Liver (tissue), 9 donors: ENCODE results near the gene VEGFD. TPM values are rescaled to one million over a fixed set of nuclear protein-coding genes. Genes with fewer than 3 reads are reported as not detected.
A peak's percentile ranks its signal among the peaks of the same experiment; 100 is the strongest.

Source experiments
- DNase-seq: peaks from one replicate; pipeline ENCODE4 v3.0.0-alpha.2; 2017; ENCODE audit warnings: low spot score
- H3K27ac ChIP-seq, 2 donors: one replicate each; pipeline ENCODE4 v1.7.0; 2013; ENCODE audit warnings: inconsistent platforms in 2 of 2, low read length in 2 of 2, control low read depth in 1 of 2, low read depth in 1 of 2, mild to moderate bottlenecking in 1 of 2
- H3K27me3 ChIP-seq, 4 donors: one replicate each; pipeline versions ENCODE4 v1.6.1 to v1.7.0; 2013; ENCODE audit warnings: low read length in 3 of 4, inconsistent platforms in 1 of 4, mild to moderate bottlenecking in 1 of 4, moderate library complexity in 1 of 4; ENCODE audit not compliant: control insufficient read depth in 4 of 4, insufficient read depth in 4 of 4
- H3K36me3 ChIP-seq, 4 donors: one replicate each; pipeline versions ENCODE4 v1.6.1 to v1.7.0; 2013; ENCODE audit warnings: low read length in 3 of 4, mild to moderate bottlenecking in 3 of 4, low read depth in 1 of 4, moderate library complexity in 1 of 4; ENCODE audit not compliant: control insufficient read depth in 4 of 4, insufficient read depth in 3 of 4
- H3K4me1 ChIP-seq, 4 donors: one replicate each; pipeline versions ENCODE4 v1.6.1 to v1.7.0; 2013; ENCODE audit warnings: low read length in 3 of 4, mild to moderate bottlenecking in 3 of 4, moderate library complexity in 1 of 4; ENCODE audit not compliant: control insufficient read depth in 4 of 4, insufficient read depth in 4 of 4
- H3K4me3 ChIP-seq, 3 donors: one replicate each; pipeline versions ENCODE4 v1.6.1 to v1.7.0; 2013; ENCODE audit warnings: low read length in 3 of 3, control low read depth in 1 of 3, low read depth in 1 of 3, mild to moderate bottlenecking in 1 of 3
- H3K9ac ChIP-seq, 2 donors: one replicate each; pipeline ENCODE4 v1.7.0; 2013; ENCODE audit warnings: low read length in 2 of 2, mild to moderate bottlenecking in 2 of 2, moderate library complexity in 2 of 2, control low read depth in 1 of 2, low read depth in 1 of 2
- H3K9me3 ChIP-seq, 4 donors: one replicate each; pipeline versions ENCODE4 v1.6.1 to v1.7.0; 2013; ENCODE audit warnings: low read length in 3 of 4; ENCODE audit not compliant: control insufficient read depth in 4 of 4
- ATF3 ChIP-seq: IDR thresholded peaks from 2 replicates; pipeline ENCODE4 v1.6.1; 2016; ENCODE audit warnings: antibody characterized with exemption
- CTCF ChIP-seq: fragments of 150-350 bp; IDR thresholded peaks from 2 replicates; pipeline ENCODE4 v1.5.1; 2017; ENCODE audit warnings: improper control_type of control experiment, low read depth, low read length; ENCODE audit not compliant: missing input control
- FOXA1 ChIP-seq: IDR thresholded peaks from 2 replicates; pipeline ENCODE4 v1.6.1; 2016; ENCODE audit warnings: antibody characterized with exemption
- FOXA2 ChIP-seq: IDR thresholded peaks from 2 replicates; pipeline ENCODE4 v1.6.1; 2016; ENCODE audit warnings: antibody characterized with exemption
- GABPA ChIP-seq, 2 donors: IDR thresholded peaks in 1 of 2; conservative IDR thresholded peaks in 1 of 2; 2 replicates each; pipeline ENCODE4 v1.6.1; 2016; ENCODE audit warnings: antibody characterized with exemption in 2 of 2, mild to moderate bottlenecking in 1 of 2, moderate library complexity in 1 of 2
- HNF4A ChIP-seq, 2 donors: conservative IDR thresholded peaks; 2 replicates each; pipeline ENCODE4 v1.6.1; 2016; ENCODE audit warnings: antibody characterized with exemption in 2 of 2, mild to moderate bottlenecking in 2 of 2
- HNF4G ChIP-seq: IDR thresholded peaks from 2 replicates; pipeline ENCODE4 v1.6.1; 2016; ENCODE audit warnings: antibody characterized with exemption
- JUND ChIP-seq, 2 donors: IDR thresholded peaks; 2 replicates each; pipeline ENCODE4 v1.6.1; 2016; ENCODE audit warnings: antibody characterized with exemption in 2 of 2
- MAX ChIP-seq: IDR thresholded peaks from 2 replicates; pipeline ENCODE4 v1.6.1; 2016; ENCODE audit warnings: antibody characterized with exemption
- NR2F2 ChIP-seq: IDR thresholded peaks from 2 replicates; pipeline ENCODE4 v1.6.1; 2016; ENCODE audit warnings: antibody characterized with exemption
- RAD21 ChIP-seq, 2 donors: IDR thresholded peaks; 2 replicates each; pipeline ENCODE4 v1.6.1; 2016; ENCODE audit warnings: antibody characterized with exemption in 2 of 2, mild to moderate bottlenecking in 2 of 2
- REST ChIP-seq: IDR thresholded peaks from 2 replicates; pipeline ENCODE4 v1.6.1; 2016; ENCODE audit warnings: antibody characterized with exemption, mild to moderate bottlenecking
- RXRA ChIP-seq, 2 donors: IDR thresholded peaks; 2 replicates each; pipeline ENCODE4 v1.6.1; 2017 to 2018; ENCODE audit warnings: antibody characterized with exemption in 2 of 2, mild to moderate bottlenecking in 1 of 2
- SP1 ChIP-seq: IDR thresholded peaks from 2 replicates; pipeline ENCODE4 v1.6.1; 2018; ENCODE audit warnings: antibody characterized with exemption, mild to moderate bottlenecking
- TAF1 ChIP-seq: conservative IDR thresholded peaks from 2 replicates; pipeline ENCODE4 v1.6.1; 2016; ENCODE audit warnings: antibody characterized with exemption, mild to moderate bottlenecking
- YY1 ChIP-seq: IDR thresholded peaks from 2 replicates; pipeline ENCODE4 v1.6.1; 2016; ENCODE audit warnings: antibody characterized with exemption, mild to moderate bottlenecking
- ZBTB33 ChIP-seq: IDR thresholded peaks from 2 replicates; pipeline ENCODE4 v1.6.1; 2016; ENCODE audit warnings: antibody characterized with exemption
- WGBS: extraction: QIAGEN DNeasy Blood & Tissue Kit; methylation state at CpG from one replicate; pipeline ENCODE4 v1.1.7; 2013; 5-methylcytosine and 5-hydroxymethylcytosine counted together
- polyA plus RNA-seq, 2 donors: library from polyadenylated mRNA; stranded (reverse) in 1 of 2; unstranded in 1 of 2; fragments of 200-250 nt in 1 of 2; fragments of >200 nt in 1 of 2; fragmentation: Nextera tagmentation in 1 of 2; extraction: Ambion mirVana in 1 of 2; gene quantifications; one replicate each; pipeline versions ENCODE4 v1.2.1 to v1.2.3, GENCODE V29; 2013 to 2015
- total RNA-seq, 2 donors: library from RNA; depleted of rRNA; stranded (reverse); fragments of >200 nt; gene quantifications; one replicate each; pipeline ENCODE4 v1.2.3, GENCODE V29; 2014
- donor health status: healthy.
- donor health status: healthy.
- donor health status: healthy.
- donor health status: healthy.
- donor health status: healthy.

VEGFD gene
- total and polyA plus RNA-seq, 4 donors = 0.05 to 4.5 (median 0.64) TPM

- TF ChIP-seq FOXA1 = no peak
- TF ChIP-seq NR2F2 = no peak
- no peak for TF ChIP-seq CTCF
- no peak for TF ChIP-seq TAF1
- no peak for TF ChIP-seq REST
- TF ChIP-seq HNF4A (conservative IDR thresholded peaks at IDR 0.05) = peak in 1 of 2 donors; percentile 3
- Histone ChIP-seq H3K4me1 (peaks cover 0 to 2% (median 0%) of the 10 kb centered on the region in 4 donors), H3K4me3 (no peak overlapping the region), H3K27ac (no peak overlapping the region), H3K27me3 (no peaks in the 10 kb centered on the region), H3K9me3 (peaks cover 0 to 4% (median 0%) of the 10 kb centered on the region in 4 donors), H3K36me3 (peaks cover 0 to 2% (median 0%) of the 10 kb centered on the region in 4 donors), H3K9ac (no peak overlapping the region)
- DNase-seq = no peak
Measured at GRCh38 chrX:15398874-15399273, 14.7 kb upstream of the VEGFD start.

- no peaks in the 10 kb centered on the region for H3K27me3 ChIP-seq
- DNase-seq = no peak
- no peak overlapping the region for H3K4me3 ChIP-seq
- H3K9ac ChIP-seq = no peak overlapping the region
- H3K4me1 ChIP-seq = no peaks in the 10 kb centered on the region
- peaks cover 0 to 2% (median 0%) of the 10 kb centered on the region in 4 donors for H3K36me3 ChIP-seq
- no peak for TF ChIP-seq HNF4G
- no peak for TF ChIP-seq FOXA2
- TF ChIP-seq REST = no peak
- no peak for TF ChIP-seq RXRA (IDR thresholded peaks at IDR 0.05)
- TF ChIP-seq MAX = no peak
- no peak for TF ChIP-seq ZBTB33
- TF ChIP-seq JUND (IDR thresholded peaks at IDR 0.05) = no peak
- TF ChIP-seq RAD21 (IDR thresholded peaks at IDR 0.05) = no peak
- TF ChIP-seq FOXA1 = no peak
- no peak for TF ChIP-seq SP1
- no peak for TF ChIP-seq ATF3
- TF ChIP-seq GABPA (IDR thresholded peaks at IDR 0.05 in 1 of 2, conservative IDR thresholded peaks at IDR 0.05 in 1 of 2) = no peak
- TF ChIP-seq YY1 = no peak
- no peak for TF ChIP-seq CTCF
- 81% methylated on average over 2 of the region's 2 CpGs for WGBS
- H3K9me3 ChIP-seq = peaks cover 0 to 4% (median 0%) of the 10 kb centered on the region in 4 donors
- no peak overlapping the region for H3K27ac ChIP-seq
Measured at GRCh38 chrX:15395789-15396188, 11.6 kb upstream of the VEGFD start.
